IMR-90 (cell line): ENCODE measurements around the gene TNN. TPM values are rescaled to one million over a fixed set of nuclear protein-coding genes. Genes with fewer than 3 reads are reported as not detected.

Source experiments
- ATAC-seq: fragments of 200-7000 bp; cut with Tn5 transposase; 2 replicates; pipeline ENCODE4 v1.9.1; 2020; ENCODE audit warnings: low read depth, mild to moderate bottlenecking, moderate library complexity
- BruUV-seq: library from RNA; stranded (reverse); fragments of 400-500 nt; replicated peaks from 2 replicates; lab custom pipeline; 2021; lab: Mats Ljungman, UMichigan
- CTCF ChIA-PET: fragments of 300-600 bp; formaldehyde crosslinking; extraction: SDS; loops from one replicate; lab custom pipeline; 2021; ENCODE audit warnings: antibody characterized with exemption; lab: Yijun Ruan, JAX
- POLR2A ChIA-PET: fragments of 300-600 bp; sonication (Branson Sonifier 250); formaldehyde crosslinking; loops from one replicate; lab custom pipeline; 2022; ENCODE audit warnings: antibody characterized with exemption; ENCODE audit not compliant: unreplicated experiment; lab: Charles Lee
- DNase-seq: peaks from one replicate; pipeline ENCODE4 v3.0.0; 2013
- H2AFZ ChIP-seq: replicated peaks from 2 replicates; pipeline ENCODE3; 2013; ENCODE audit warnings: low read length, mild to moderate bottlenecking; ENCODE audit not compliant: poor library complexity
- H2AK5ac ChIP-seq: 2 replicates; pipeline ENCODE4 v1.6.1; 2013; ENCODE audit warnings: low read depth, low read length, inconsistent platforms
- H2AK9ac ChIP-seq: replicated peaks from 2 replicates; pipeline ENCODE3; 2013; ENCODE audit warnings: mild to moderate bottlenecking, low read depth, low read length, moderate library complexity; ENCODE audit not compliant: poor library complexity
- H2BK120ac ChIP-seq: 2 replicates; pipeline ENCODE4 v1.6.1; 2013; ENCODE audit warnings: low read depth, low read length, inconsistent platforms
- H2BK15ac ChIP-seq: 3 replicates; pipeline ENCODE4 v1.6.1; 2013; ENCODE audit warnings: low read depth, low read length, inconsistent platforms
- H2BK20ac ChIP-seq: 2 replicates; pipeline ENCODE4 v1.6.1; 2013; ENCODE audit warnings: low read depth, mild to moderate bottlenecking, inconsistent platforms, low read length, moderate library complexity
- H2BK5ac ChIP-seq: 2 replicates; pipeline ENCODE4 v1.6.1; 2013; ENCODE audit warnings: mild to moderate bottlenecking, low read depth, low read length, inconsistent platforms; ENCODE audit not compliant: poor library complexity, severe bottlenecking
- H3K14ac ChIP-seq: replicated peaks from 2 replicates; pipeline ENCODE4 v1.6.1; 2013; ENCODE audit warnings: low read depth, low read length, inconsistent platforms
- H3K18ac ChIP-seq: 2 replicates; pipeline ENCODE4 v1.6.1; 2013; ENCODE audit warnings: low read depth, low read length, control low read depth
- H3K23ac ChIP-seq: 2 replicates; pipeline ENCODE4 v1.6.1; 2013; ENCODE audit warnings: low read depth, low read length, inconsistent platforms
- H3K27ac ChIP-seq: 2 replicates; pipeline ENCODE4 v1.5.1; 2013; ENCODE audit warnings: mild to moderate bottlenecking, control low read depth, low read length; ENCODE audit not compliant: insufficient read depth
- H3K27me3 ChIP-seq: 2 replicates; pipeline ENCODE4 v1.6.1; 2013; ENCODE audit warnings: low read length; ENCODE audit not compliant: control insufficient read depth, insufficient read depth
- H3K36me3 ChIP-seq: 2 replicates; pipeline ENCODE4 v1.6.1; 2013; ENCODE audit warnings: low read length, mixed read lengths; ENCODE audit not compliant: control insufficient read depth, insufficient read depth
- H3K4ac ChIP-seq: 2 replicates; pipeline ENCODE4 v1.6.1; 2013; ENCODE audit warnings: low read depth, low read length, inconsistent platforms
- H3K4me1 ChIP-seq: 2 replicates; pipeline ENCODE4 v1.6.1; 2013; ENCODE audit warnings: low read length, mixed read lengths; ENCODE audit not compliant: control insufficient read depth, insufficient read depth
- H3K4me2 ChIP-seq: 2 replicates; pipeline ENCODE4 v1.6.1; 2013; ENCODE audit warnings: low read depth, mild to moderate bottlenecking, control low read depth, low read length, moderate library complexity
- H3K4me3 ChIP-seq: 2 replicates; pipeline ENCODE4 v1.5.1; 2013; ENCODE audit warnings: low read depth, mild to moderate bottlenecking, control low read depth, low read length, moderate library complexity; ENCODE audit not compliant: insufficient read depth
- H3K56ac ChIP-seq: 2 replicates; pipeline ENCODE4 v1.6.1; 2013; ENCODE audit warnings: low read length, inconsistent platforms; ENCODE audit not compliant: insufficient read depth; ENCODE audit errors: extremely low read depth
- H3K79me1 ChIP-seq, 2 experiments: 2 replicates each; pipeline ENCODE4 v1.6.1; 2013; ENCODE audit warnings: low read length in 2 of 2, inconsistent platforms in 1 of 2, low read depth in 1 of 2
- H3K9ac ChIP-seq: 2 replicates; pipeline ENCODE4 v1.6.1; 2013; ENCODE audit warnings: low read depth, low read length, control low read depth
- H3K9me1 ChIP-seq: 2 replicates; pipeline ENCODE4 v1.6.1; 2013; ENCODE audit warnings: low read length, inconsistent platforms; ENCODE audit not compliant: insufficient read depth
- H3K9me3 ChIP-seq: 2 replicates; pipeline ENCODE4 v1.6.1; 2013; ENCODE audit warnings: low read length; ENCODE audit not compliant: control insufficient read depth, insufficient read depth
- H4K20me1 ChIP-seq: 2 replicates; pipeline ENCODE4 v1.6.1; 2013; ENCODE audit warnings: low read length, inconsistent platforms; ENCODE audit not compliant: insufficient read depth
- H4K5ac ChIP-seq: 2 replicates; pipeline ENCODE4 v1.6.1; 2013; ENCODE audit warnings: mild to moderate bottlenecking, low read depth, low read length, control low read depth
- H4K8ac ChIP-seq, 2 experiments: 2 replicates each; pipeline ENCODE4 v1.6.1; 2013; ENCODE audit warnings: low read depth in 2 of 2, low read length in 2 of 2, control low read depth in 1 of 2, inconsistent platforms in 1 of 2
- H4K91ac ChIP-seq: 2 replicates; pipeline ENCODE4 v1.6.1; 2013; ENCODE audit warnings: low read depth, low read length, inconsistent platforms; ENCODE audit not compliant: insufficient read depth
- BHLHE40 ChIP-seq: fragments of 150-350 bp; IDR thresholded peaks from 2 replicates; pipeline ENCODE4 v1.6.1; 2016; ENCODE audit warnings: mild to moderate bottlenecking, low read depth, low read length
- CEBPB ChIP-seq: IDR thresholded peaks from 2 replicates; pipeline ENCODE4 v1.6.1; 2012; ENCODE audit warnings: low read depth, low read length, improper control_type of control experiment
- CHD1 ChIP-seq: IDR thresholded peaks from 2 replicates; pipeline ENCODE4 v1.6.1; 2012; ENCODE audit warnings: low read depth, low read length, improper control_type of control experiment
- CTCF ChIP-seq: conservative IDR thresholded peaks from 2 replicates; pipeline ENCODE4 v1.5.1; 2012; ENCODE audit warnings: mild to moderate bottlenecking, low read depth, low read length, improper control_type of control experiment
- MAFK ChIP-seq: IDR thresholded peaks from 2 replicates; pipeline ENCODE4 v1.6.1; 2012; ENCODE audit warnings: low read depth, low read length, improper control_type of control experiment
- MAZ ChIP-seq: IDR thresholded peaks from 2 replicates; pipeline ENCODE4 v1.6.1; 2012; ENCODE audit warnings: low read depth, mild to moderate bottlenecking, low read length, improper control_type of control experiment, moderate library complexity, borderline replicate concordance
- MXI1 ChIP-seq: IDR thresholded peaks from 2 replicates; pipeline ENCODE4 v1.6.1; 2012; ENCODE audit warnings: low read depth, mild to moderate bottlenecking, low read length, moderate library complexity, borderline replicate concordance
- POLR2A ChIP-seq: IDR thresholded peaks from 2 replicates; pipeline ENCODE4 v1.6.1; 2012; ENCODE audit warnings: mild to moderate bottlenecking, low read depth, low read length
- RAD21 ChIP-seq: IDR thresholded peaks from 2 replicates; pipeline ENCODE4 v1.6.1; 2012; ENCODE audit warnings: low read length, improper control_type of control experiment
- RFX5 ChIP-seq: IDR thresholded peaks from 2 replicates; pipeline ENCODE4 v1.8.0; 2012; ENCODE audit warnings: low read depth, mild to moderate bottlenecking, low read length, moderate library complexity
- USF2 ChIP-seq: fragments of 150-350 bp; IDR thresholded peaks from 2 replicates; pipeline ENCODE4 v1.6.1; 2017; ENCODE audit warnings: mild to moderate bottlenecking, antibody characterized with exemption, low read length, low read depth
- WGBS, 2 experiments: methylation state at CpG; one replicate each; pipeline versions ENCODE4 v1.1.5 to v1.1.7; 2013; ENCODE audit warnings: missing lambda C conversion rate in 2 of 2; ENCODE audit not compliant: insufficient read length in 1 of 2; ENCODE audit errors: extremely low coverage in 2 of 2; 5-methylcytosine and 5-hydroxymethylcytosine counted together
- dilution Hi-C: fragments of 300-500 bp; cut with HindIII; formaldehyde crosslinking; loops from one replicate; pipeline ENCODE4 v1.14.3; 2018; ENCODE audit warnings: low sequenced_read_pairs; ENCODE audit not compliant: unreplicated experiment
- in situ Hi-C: fragments of 300-500 bp; cut with MboI; formaldehyde crosslinking; loops from 3 replicates; pipeline ENCODE4 v1.14.3; 2019; ENCODE audit warnings: low sequenced_read_pairs, inconsistent platforms, mixed read lengths
- intact Hi-C: fragments of 100-400 bp; cut with micrococcal nuclease; formaldehyde crosslinking; loops from 2 replicates; pipeline ENCODE4 v1.10.0; 2022
- polyA plus RNA-seq, 3 experiments: library from polyadenylated mRNA; depleted of rRNA; stranded (reverse); fragments of >200 nt; gene quantifications; 2 replicates each; pipeline ENCODE4 v1.2.3, GENCODE V29; 2012; ENCODE audit warnings: low replicate concordance in 1 of 3
- total RNA-seq: library from RNA; depleted of rRNA; stranded (reverse); fragments of >200 nt; gene quantifications from 2 replicates; pipeline ENCODE4 v1.2.3, GENCODE V29; 2012

TNN gene
- total and polyA plus RNA-seq, 2 of the 4 experiments (the other 2 are of a cell fraction), result not detected

GRCh38 chr1:175094626-175095025 is 27.0 kb downstream of the TNN start:
- WGBS, 2 experiments, result no CpG with 5 or more reads among the region's 4 CpGs
- H2BK20ac ChIP-seq, result no peak overlapping the region
- no peak overlapping the region for H4K91ac ChIP-seq
- no peak overlapping the region for H3K4me3 ChIP-seq
- H3K79me1 ChIP-seq, result no peaks in the 10 kb centered on the region
- no peak overlapping the region for H2AK5ac ChIP-seq
- H3K27ac ChIP-seq, result no peak overlapping the region
- no peak overlapping the region for H2BK120ac ChIP-seq
- no peak overlapping the region for H2BK5ac ChIP-seq
- H4K8ac ChIP-seq, result no peak overlapping the region
- no peaks in the 10 kb centered on the region for H4K20me1 ChIP-seq
- in situ Hi-C loops, result no loop called here
- no peaks in the 10 kb centered on the region for H3K36me3 ChIP-seq
- H3K23ac ChIP-seq, result no peak overlapping the region
- intact Hi-C loops, result no loop called here
- no peak for DNase-seq
- dilution Hi-C loops, result no loop called here
- POLR2A ChIA-PET, result no interaction called here
- H2AFZ ChIP-seq, result no peak overlapping the region
- H3K4ac ChIP-seq, result no peak overlapping the region
- no peak overlapping the region for H3K56ac ChIP-seq
- no peak overlapping the region for H3K18ac ChIP-seq
- H3K9me3 ChIP-seq, result no peaks in the 10 kb centered on the region
- no peak overlapping the region for H2BK15ac ChIP-seq
- H3K4me2 ChIP-seq, result no peak overlapping the region
- no peaks in the 10 kb centered on the region for H3K27me3 ChIP-seq
- H4K5ac ChIP-seq, result no peak overlapping the region
- H3K9ac ChIP-seq, result no peak overlapping the region
- no peaks in the 10 kb centered on the region for H3K9me1 ChIP-seq
- H3K14ac ChIP-seq, result no peak overlapping the region
- no TSS peak for BruUV-seq
- H2AK9ac ChIP-seq, result no peak overlapping the region
- no peak for ATAC-seq
- CTCF ChIA-PET, result no interaction called here
- H3K4me1 ChIP-seq, result no peaks in the 10 kb centered on the region
- TF ChIP-seq CTCF (no peak), CEBPB (no peak), RAD21 (no peak), POLR2A (no peak), USF2 (no peak), MAFK (no peak), CHD1 (no peak), BHLHE40 (no peak), RFX5 (no peak), MAZ (no peak), MXI1 (no peak)
